Transverse colon (tissue), 4 donors: ENCODE measurements around the gene SMIM20. TPM values are rescaled to one million over a fixed set of nuclear protein-coding genes. Genes with fewer than 3 reads are reported as not detected.
"Not testable (repeated sequence)": the region's sequence is repeated elsewhere in the genome, so short reads cannot be mapped to it uniquely, and the experiment has no call there.

ENCODE experiments used
- DNase-seq: peaks from one replicate; pipeline ENCODE4 v3.0.0-alpha.2; 2019
- H3K27ac ChIP-seq, 4 donors: fragments of 200-600 bp; sonication (generic); 2 replicates each; pipeline ENCODE4 v1.5.1; 2016 to 2018; ENCODE audit warnings: inconsistent platforms in 4 of 4
- H3K27me3 ChIP-seq: fragments of 200-600 bp; sonication (generic); 2 replicates; pipeline ENCODE4 v1.5.1; 2017; ENCODE audit warnings: inconsistent platforms
- H3K36me3 ChIP-seq, 4 donors: fragments of 200-600 bp; sonication (generic); 2 replicates each; pipeline ENCODE4 v1.5.1; 2017 to 2019; ENCODE audit warnings: inconsistent platforms in 4 of 4
- H3K4me1 ChIP-seq, 4 donors: fragments of 200-600 bp; sonication (generic); 2 replicates each; pipeline ENCODE4 v1.5.1; 2017 to 2020; ENCODE audit warnings: inconsistent platforms in 4 of 4
- H3K4me3 ChIP-seq, 4 donors: fragments of 200-600 bp; sonication (generic); 1 replicate in 1 of 4; 2 replicates in 3 of 4; pipeline versions ENCODE4 v1.5.1 to v1.6.1; 2017 to 2019; ENCODE audit warnings: inconsistent platforms in 4 of 4
- H3K9me3 ChIP-seq, 2 donors: fragments of 200-600 bp; sonication (generic); 2 replicates each; pipeline ENCODE4 v1.5.1; 2017 to 2019; ENCODE audit warnings: inconsistent platforms in 2 of 2
- EP300 ChIP-seq: sonication (generic); formaldehyde crosslinking; IDR thresholded peaks from one replicate; pipeline ENCODE4 v1.6.1; 2017; ENCODE audit warnings: antibody characterized with exemption, low read depth
- POLR2A ChIP-seq: fragments of 450-650 bp; IDR thresholded peaks from one replicate; pipeline ENCODE4 v1.6.1; 2016; ENCODE audit warnings: antibody characterized with exemption, mild to moderate bottlenecking, moderate library complexity
- POLR2AphosphoS5 ChIP-seq, 3 donors: sonication (generic); formaldehyde crosslinking; IDR thresholded peaks; one replicate each; pipeline ENCODE4 v1.6.1; 2016; ENCODE audit warnings: antibody characterized with exemption in 3 of 3
- WGBS, 2 donors: methylation state at CpG; one replicate each; pipeline ENCODE4 v1.1.5; 2018; ENCODE audit warnings: low coverage in 1 of 2; 5-methylcytosine and 5-hydroxymethylcytosine counted together
- in situ Hi-C, 4 donors: fragments of 200-750 bp; cut with MboI; loops; one replicate each; pipeline versions ENCODE4 v1.15.0 to v1.15.1; 2017; ENCODE audit warnings: low sequenced_read_pairs in 3 of 4, low pct_ligation_motif_present in 1 of 4, low pct_unique_long_range_greater_than_20kb in 1 of 4
- intact Hi-C: fragments of 100-400 bp; cut with DNase I; formaldehyde crosslinking; loops from one replicate; pipeline ENCODE4 v1.15.1; 2023; ENCODE audit warnings: low total_unique reads
- total RNA-seq, 4 donors: library from RNA; depleted of rRNA; stranded (reverse); fragments of >200 nt; gene quantifications; one replicate each; pipeline ENCODE4 v1.1.0, GENCODE V29; 2016
- TF ChIP-seq, protein P1 (sequence below), 5 experiments: fragments of 200-600 bp in 3 of 5; fragments of 450-650 bp in 2 of 5; sonication (generic) in 3 of 5; IDR thresholded peaks; 1 replicate in 2 of 5; 2 replicates in 3 of 5; pipeline ENCODE4 v1.5.1; 2016 to 2017; ENCODE audit warnings: antibody characterized with exemption in 5 of 5, inconsistent platforms in 3 of 5, mild to moderate bottlenecking in 2 of 5, moderate library complexity in 1 of 5

Gene SMIM20
- 10 to 100 TPM in 2 of 4 donors, 1 to 10 TPM in 2; 1.8 to 46.8 (median 16.4) TPM for total RNA-seq

DNA sequence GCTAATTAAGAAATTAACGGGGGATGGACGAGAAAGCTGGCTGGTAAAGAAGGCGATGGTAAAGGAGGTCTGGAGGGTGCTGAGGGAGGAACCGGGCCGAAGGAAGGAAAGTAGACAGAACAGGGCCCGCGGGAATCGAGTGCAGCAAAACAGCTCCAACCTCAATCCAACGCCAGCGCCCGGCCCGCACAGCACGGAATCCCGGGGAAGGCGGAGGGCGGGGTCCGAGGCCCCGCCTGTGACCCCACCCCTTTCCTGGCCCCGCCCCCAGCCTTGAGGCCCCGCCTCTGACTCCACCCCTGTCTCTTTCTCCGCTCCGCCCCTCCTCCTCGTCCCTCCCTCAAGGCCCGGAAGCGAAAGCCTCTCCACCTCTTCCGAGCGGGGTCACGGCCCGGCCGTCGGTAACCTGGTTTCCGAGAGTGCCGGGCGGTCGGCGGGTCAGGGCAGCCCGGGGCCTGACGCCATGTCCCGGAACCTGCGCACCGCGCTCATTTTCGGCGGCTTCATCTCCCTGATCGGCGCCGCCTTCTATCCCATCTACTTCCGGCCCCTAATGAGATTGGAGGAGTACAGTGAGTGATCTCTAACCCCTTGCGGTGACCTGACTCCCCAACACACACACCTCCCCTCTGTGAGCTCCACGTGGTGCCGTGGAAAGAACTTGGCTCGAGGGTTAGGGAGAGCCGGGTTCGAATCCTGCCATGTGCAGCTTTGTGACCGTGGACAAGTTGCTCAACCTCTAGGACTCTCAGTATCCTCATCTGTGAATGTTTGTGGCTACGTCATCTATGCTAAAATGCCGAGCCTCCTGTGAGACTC lies at the start of gene SMIM20:
Gene SMIM20 (plus strand): TSS at position 370 of the 819 bp plus-strand sequence. CDS start 94 bp downstream, at position 464.
- DNase-seq, result peak; percentile 94
- peak; percentile 79 for TF ChIP-seq POLR2A
- no peak for TF ChIP-seq EP300
- TF ChIP-seq POLR2AphosphoS5 (IDR thresholded peaks at IDR 0.05), result peak; percentile 66 to 86 (median 84)
- TF ChIP-seq, protein P1, sequence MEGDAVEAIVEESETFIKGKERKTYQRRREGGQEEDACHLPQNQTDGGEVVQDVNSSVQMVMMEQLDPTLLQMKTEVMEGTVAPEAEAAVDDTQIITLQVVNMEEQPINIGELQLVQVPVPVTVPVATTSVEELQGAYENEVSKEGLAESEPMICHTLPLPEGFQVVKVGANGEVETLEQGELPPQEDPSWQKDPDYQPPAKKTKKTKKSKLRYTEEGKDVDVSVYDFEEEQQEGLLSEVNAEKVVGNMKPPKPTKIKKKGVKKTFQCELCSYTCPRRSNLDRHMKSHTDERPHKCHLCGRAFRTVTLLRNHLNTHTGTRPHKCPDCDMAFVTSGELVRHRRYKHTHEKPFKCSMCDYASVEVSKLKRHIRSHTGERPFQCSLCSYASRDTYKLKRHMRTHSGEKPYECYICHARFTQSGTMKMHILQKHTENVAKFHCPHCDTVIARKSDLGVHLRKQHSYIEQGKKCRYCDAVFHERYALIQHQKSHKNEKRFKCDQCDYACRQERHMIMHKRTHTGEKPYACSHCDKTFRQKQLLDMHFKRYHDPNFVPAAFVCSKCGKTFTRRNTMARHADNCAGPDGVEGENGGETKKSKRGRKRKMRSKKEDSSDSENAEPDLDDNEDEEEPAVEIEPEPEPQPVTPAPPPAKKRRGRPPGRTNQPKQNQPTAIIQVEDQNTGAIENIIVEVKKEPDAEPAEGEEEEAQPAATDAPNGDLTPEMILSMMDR (IDR thresholded peaks at IDR 0.05), result peak in 1 of 5 experiments; percentile 31
- Histone ChIP-seq H3K4me1 (peaks cover 2 to 20% (median 8%) of the 10 kb centered on the region in 4 donors), H3K36me3 (no peaks in the 10 kb centered on the region), H3K27ac (peak within 1 kb of the TSS; percentile 89 to 93 (median 92)), H3K27me3 (no peaks in the 10 kb centered on the region), H3K9me3 (no peaks in the 10 kb centered on the region), H3K4me3 (peak within 1 kb of the TSS; percentile 50 to 69 (median 60))
- WGBS, 2 donors, result 1 to 3% methylated on average over 9 to 28 of the region's 57 CpGs
- in situ Hi-C loops (no loop called here), intact Hi-C loops (no loop called here)

DNA sequence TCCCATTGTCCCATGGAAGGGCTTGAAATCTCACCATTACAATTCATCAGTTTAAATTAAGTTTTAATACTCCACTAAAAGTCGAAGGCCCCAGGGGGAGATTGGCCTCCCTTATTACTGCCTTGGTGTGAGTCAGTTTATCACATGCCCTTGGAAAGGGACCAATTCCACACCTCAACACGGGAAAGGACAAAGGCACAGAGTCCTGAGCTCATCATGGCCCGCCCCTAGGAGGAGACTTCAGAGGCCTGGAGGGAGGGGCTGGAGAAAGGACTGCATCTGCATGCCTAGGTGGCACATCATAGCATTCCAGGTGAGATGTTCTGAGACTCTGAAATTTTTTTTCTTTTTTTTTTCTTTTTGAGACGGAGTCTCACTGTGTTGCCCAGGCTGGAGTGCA lies 48.4 kb upstream of the SMIM20 start:
- no peaks in the 10 kb centered on the region for H3K36me3 ChIP-seq
- H3K4me1 ChIP-seq, result peaks cover 3 to 34% (median 21%) of the 10 kb centered on the region in 4 donors
- peak; percentile 85 for DNase-seq
- H3K27ac ChIP-seq, result peak overlapping the region; percentile 30 to 95 (median 85)
- no peaks in the 10 kb centered on the region for H3K9me3 ChIP-seq
- intact Hi-C loops (no loop called here), in situ Hi-C loops (no loop called here)
- no peaks in the 10 kb centered on the region for H3K27me3 ChIP-seq
- WGBS, 2 donors, result 32 to 61% methylated on average over 4 of the region's 4 CpGs
- no peak overlapping the region for H3K4me3 ChIP-seq
- TF ChIP-seq, protein P1 (IDR thresholded peaks at IDR 0.05), result no peak
- TF ChIP-seq POLR2AphosphoS5 (IDR thresholded peaks at IDR 0.05), result peak in 2 of 3 donors; percentile 34 to 51

DNA sequence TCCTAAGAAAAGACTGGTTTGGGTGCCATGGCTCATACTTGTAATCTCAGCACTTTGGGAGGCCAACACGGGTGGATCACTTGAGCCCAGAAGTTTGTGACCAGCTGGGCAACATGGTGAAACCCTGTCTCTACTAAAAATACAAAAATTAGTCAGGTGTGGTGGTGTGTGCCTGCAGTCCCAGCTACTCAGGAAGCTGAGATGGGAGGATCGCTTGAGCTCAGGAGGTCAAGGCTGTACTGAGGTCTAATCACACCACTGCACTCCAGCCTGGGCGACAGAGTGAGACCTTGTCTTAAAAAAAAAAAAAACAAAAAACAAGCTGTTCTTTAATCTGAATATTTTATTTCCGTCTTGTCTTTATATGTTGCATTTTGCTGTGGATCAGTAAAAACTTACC lies 47.6 kb upstream of the SMIM20 start:
- WGBS, 2 donors, result 91 to 94% methylated on average over 3 to 4 of the region's 4 CpGs
- H3K27me3 ChIP-seq, intact Hi-C loops, H3K4me3 ChIP-seq, H3K36me3 ChIP-seq, H3K27ac ChIP-seq, in situ Hi-C loops, H3K9me3 ChIP-seq, DNase-seq: not testable (repeated sequence)
- peaks cover 0 to 25% (median 17%) of the 10 kb centered on the region in 4 donors for H3K4me1 ChIP-seq

DNA sequence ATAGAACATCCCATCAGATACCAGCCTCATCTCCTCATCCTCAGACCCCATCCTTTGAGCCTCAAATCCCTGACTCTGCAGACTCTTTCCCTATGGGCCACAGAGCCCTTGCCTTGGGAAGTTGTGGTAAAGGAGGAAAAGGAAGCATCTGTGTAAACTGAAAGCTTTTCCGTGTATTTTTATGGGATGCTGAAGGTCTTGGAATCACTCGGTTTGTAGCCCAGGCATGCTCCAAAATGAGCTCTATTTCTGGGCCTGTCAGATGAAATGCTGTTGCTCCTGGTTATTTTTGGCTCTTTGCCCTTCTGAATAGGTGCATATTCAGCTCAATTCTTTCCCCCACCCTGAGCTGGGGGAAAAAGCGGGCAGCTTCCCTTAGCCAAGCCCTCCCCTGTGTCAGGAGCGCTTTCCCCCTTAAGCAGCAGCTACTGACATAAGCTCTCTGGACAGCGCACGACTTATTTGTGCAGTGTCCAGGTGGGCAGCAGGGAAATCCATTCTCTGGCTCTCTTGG lies 46.2 kb upstream of the SMIM20 start:
- WGBS, 2 donors, result 79 to 90% methylated on average over 3 to 6 of the region's 6 CpGs
- in situ Hi-C loops (no loop called here), intact Hi-C loops (no loop called here)
- Histone ChIP-seq H3K27me3 (no peaks in the 10 kb centered on the region), H3K4me3 (no peak overlapping the region), H3K36me3 (no peaks in the 10 kb centered on the region), H3K9me3 (no peaks in the 10 kb centered on the region), H3K27ac (no peak overlapping the region), H3K4me1 (peaks cover 0 to 20% (median 17%) of the 10 kb centered on the region in 4 donors)
- DNase-seq, result no peak
- TF ChIP-seq POLR2AphosphoS5 (IDR thresholded peaks at IDR 0.05) (no peak), POLR2A (no peak), EP300 (no peak)
- TF ChIP-seq, protein P1 (IDR thresholded peaks at IDR 0.05), result no peak
